ENCODE measurements around the gene EDN3.

The EDN3 gene

GRCh38 chr20:59364611-59365010 is 64.2 kb downstream of the EDN3 start:
- DNase-seq (ENCODE audit: low read depth in 2 of 2) = no peak

GRCh38 chr20:59365611-59366285 is 65.3 kb downstream of the EDN3 start:
- DNase-seq (ENCODE audit: low read depth in 2 of 2) = no peak

DNA sequence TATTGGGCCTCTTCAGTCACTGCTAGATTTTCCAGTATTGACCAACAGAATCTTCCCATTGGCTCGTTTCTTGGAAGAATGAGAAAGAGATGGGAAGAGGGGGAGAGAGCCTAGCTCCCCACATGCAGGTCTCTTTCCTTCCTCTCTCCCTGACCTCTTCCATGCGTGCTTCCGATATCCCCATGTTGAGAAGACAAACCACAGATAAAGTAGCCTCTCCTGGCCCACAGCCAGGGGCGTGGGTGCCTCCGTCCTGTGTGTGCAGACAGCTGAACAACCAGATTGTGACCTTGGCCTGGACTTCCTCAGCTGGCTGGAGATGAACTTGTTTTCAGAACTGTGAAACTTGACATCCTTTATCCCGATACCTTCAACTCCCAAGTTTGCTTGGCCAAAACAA is 71.0 kb downstream of the EDN3 start:
- DNase-seq (ENCODE audit: low read depth in 2 of 2) = no peak

GRCh38 chr20:59374261-59374660 is 73.8 kb downstream of the EDN3 start:
- no peak for DNase-seq (ENCODE audit: low read depth in 2 of 2)

DNA sequence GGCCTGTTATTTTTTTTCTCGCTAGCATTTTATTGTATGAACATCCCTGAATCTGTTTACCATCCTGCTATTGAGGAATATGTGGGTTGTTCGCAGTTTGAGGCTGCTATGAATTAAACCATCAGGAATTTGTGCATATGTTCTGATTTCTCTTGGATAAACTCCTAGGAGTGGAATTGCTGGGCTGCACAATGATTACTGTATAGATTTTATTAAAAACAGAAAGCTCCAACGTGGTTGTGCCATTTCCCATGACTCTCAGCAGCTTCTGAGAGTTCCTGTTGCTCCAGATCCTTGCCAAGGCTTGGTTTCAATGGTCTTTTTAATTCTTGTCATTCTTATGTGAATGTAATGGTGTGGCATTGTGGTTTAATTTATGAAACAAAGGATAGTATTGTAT is 75.1 kb downstream of the EDN3 start:
- DNase-seq (ENCODE audit: low read depth in 2 of 2) = no peak

All from stimulated activated CD8-positive, alpha-beta memory T cell treated with anti-CD3 and anti-CD28 coated beads, Interleukin-15, amount 100 ng/mL, for 4 hours (primary cell).